HCT116 (cell line): ENCODE measurements around the gene PKN2. TPM values are rescaled to one million over a fixed set of nuclear protein-coding genes. Genes with fewer than 3 reads are reported as not detected.

Experiments
- ATAC-seq: fragments of 200-7000 bp; cut with Tn5 transposase; 2 replicates; pipeline ENCODE4 v1.9.1; 2020; ENCODE audit warnings: mild to moderate bottlenecking, moderate library complexity
- BruUV-seq: library from RNA; stranded (reverse); fragments of 400-500 nt; replicated peaks from 2 replicates; lab custom pipeline; 2021; lab: Mats Ljungman, UMichigan
- CTCF ChIA-PET: fragments of 300-600 bp; sonication (Branson Sonifier 250); formaldehyde crosslinking; loops from one replicate; lab custom pipeline; 2021; ENCODE audit warnings: antibody characterized with exemption; lab: Charles Lee
- POLR2A ChIA-PET: fragments of 300-600, 350-600 bp; sonication (Branson Sonifier 250); formaldehyde crosslinking; loops from one replicate; lab custom pipeline; 2021; ENCODE audit warnings: antibody characterized with exemption; lab: Charles Lee
- RAD21 ChIA-PET, 2 experiments: fragments of 300-600 bp; sonication (Branson Sonifier 250); formaldehyde crosslinking; loops; one replicate each; lab custom pipeline; 2023; ENCODE audit warnings: low total read pairs in 2 of 2; ENCODE audit not compliant: uncharacterized antibody in 2 of 2, unreplicated experiment in 2 of 2, low non-redundant PET in 1 of 2; lab: Charles Lee
- DNase-seq: peaks from one replicate; pipeline ENCODE4 v3.0.0-alpha.2; 2010; ENCODE audit warnings: low read depth, low spot score
- H2AFZ ChIP-seq: fragments of 200-600 bp; shearing (Covaris generic), sonication (generic); 2 replicates; pipeline ENCODE4 v1.6.1; 2017; ENCODE audit warnings: low read depth, mixed run types, mixed read lengths, antibody characterized with exemption, low read length; ENCODE audit not compliant: poor library complexity, severe bottlenecking
- H3K27ac ChIP-seq: 2 replicates; pipeline ENCODE4 v1.5.1; 2012; ENCODE audit warnings: low read depth, low read length
- H3K27me3 ChIP-seq: fragments of 200-600 bp; sonication (generic); 2 replicates; pipeline ENCODE4 v1.6.1; 2016; ENCODE audit warnings: mixed run types, low read length, mixed read lengths; ENCODE audit not compliant: insufficient read depth
- H3K36me3 ChIP-seq, 2 experiments: fragments of 200-500 bp in 1 of 2; fragments of 200-600 bp in 1 of 2; sonication (Bioruptor generic) in 1 of 2; sonication (generic) in 1 of 2; 2 replicates each; pipeline versions ENCODE4 v1.5.1 to v1.6.1; 2014 to 2016; ENCODE audit warnings: low read length in 2 of 2, inconsistent platforms in 1 of 2, mixed read lengths in 1 of 2, mixed run types in 1 of 2; ENCODE audit not compliant: insufficient read depth in 2 of 2, control insufficient read depth in 1 of 2
- H3K4me1 ChIP-seq, 2 experiments: fragments of 200-600 bp in 1 of 2; sonication (generic) in 1 of 2; 2 replicates each; pipeline versions ENCODE4 v1.5.1 to v1.6.1; 2012 to 2017; ENCODE audit warnings: low read length in 2 of 2, inconsistent platforms in 1 of 2, mild to moderate bottlenecking in 1 of 2, mixed read lengths in 1 of 2, mixed run types in 1 of 2, moderate library complexity in 1 of 2; ENCODE audit not compliant: insufficient read depth in 2 of 2, control insufficient read depth in 1 of 2
- H3K4me2 ChIP-seq: fragments of 200-600 bp; sonication (generic); 2 replicates; pipeline ENCODE4 v1.6.1; 2017; ENCODE audit warnings: mixed run types, low read length, mixed read lengths
- H3K4me3 ChIP-seq, 2 experiments: fragments of 200-600 bp in 1 of 2; sonication (generic) in 1 of 2; replicated peaks in 1 of 2; 2 replicates each; pipeline ENCODE4 v1.5.1; 2011 to 2016; ENCODE audit warnings: low read length in 2 of 2, control low read depth in 1 of 2, low read depth in 1 of 2, mild to moderate bottlenecking in 1 of 2, mixed read lengths in 1 of 2, mixed run types in 1 of 2
- H3K79me2 ChIP-seq: fragments of 200-600 bp; sonication (generic); 2 replicates; pipeline ENCODE4 v1.6.1; 2017; ENCODE audit warnings: mild to moderate bottlenecking, mixed run types, low read length, moderate library complexity, mixed read lengths; ENCODE audit not compliant: insufficient read depth
- H3K9ac ChIP-seq: fragments of 200-600 bp; sonication (generic); 2 replicates; pipeline ENCODE4 v1.6.1; 2016; ENCODE audit warnings: low read length, mixed read lengths
- H3K9me2 ChIP-seq: fragments of 200-600 bp; sonication (generic), shearing (Covaris generic); 2 replicates; pipeline ENCODE4 v1.6.1; 2017; ENCODE audit warnings: mixed run types, mild to moderate bottlenecking, moderate library complexity; ENCODE audit not compliant: insufficient read depth
- H3K9me3 ChIP-seq, 2 experiments: fragments of 200-500 bp in 1 of 2; fragments of 200-600 bp in 1 of 2; sonication (Bioruptor generic) in 1 of 2; sonication (generic) in 1 of 2; 2 replicates each; pipeline ENCODE4 v1.6.1; 2014 to 2017; ENCODE audit warnings: low read length in 2 of 2, mixed read lengths in 2 of 2, inconsistent platforms in 1 of 2, low read depth in 1 of 2, mild to moderate bottlenecking in 1 of 2, mixed run types in 1 of 2, moderate library complexity in 1 of 2; ENCODE audit not compliant: control insufficient read depth in 1 of 2, insufficient read depth in 1 of 2
- H4K20me1 ChIP-seq: fragments of 200-600 bp; sonication (generic), shearing (Covaris generic); 2 replicates; pipeline ENCODE4 v1.6.1; 2017; ENCODE audit warnings: mixed run types, mild to moderate bottlenecking, moderate library complexity; ENCODE audit not compliant: insufficient read depth
- CBX3 ChIP-seq: IDR thresholded peaks from 2 replicates; pipeline ENCODE4 v1.6.1; 2012; ENCODE audit warnings: low read depth
- CEBPB ChIP-seq: IDR thresholded peaks from 2 replicates; pipeline ENCODE4 v1.6.1; 2012; ENCODE audit warnings: low read depth
- CTCF ChIP-seq, 3 experiments: fragments of 200-600 bp in 1 of 3; sonication (generic) in 1 of 3; IDR thresholded peaks in 2 of 3; conservative IDR thresholded peaks in 1 of 3; 2 replicates each; pipeline ENCODE4 v1.5.1; 2012 to 2017; ENCODE audit warnings: low read depth in 2 of 3, low read length in 2 of 3, antibody characterized with exemption in 1 of 3, borderline replicate concordance in 1 of 3, control low read depth in 1 of 3, mild to moderate bottlenecking in 1 of 3, mixed read lengths in 1 of 3, mixed run types in 1 of 3, moderate library complexity in 1 of 3; ENCODE audit not compliant: insufficient read depth in 1 of 3
- EGR1 ChIP-seq: IDR thresholded peaks from 2 replicates; pipeline ENCODE4 v1.6.1; 2012; ENCODE audit warnings: low read depth
- ELF1 ChIP-seq: IDR thresholded peaks from 2 replicates; pipeline ENCODE4 v1.6.1; 2012; ENCODE audit warnings: low read depth, borderline replicate concordance
- EZH2phosphoT487 ChIP-seq: fragments of 200-600 bp; IDR thresholded peaks from 2 replicates; pipeline ENCODE4 v1.6.1; 2018; ENCODE audit warnings: antibody characterized with exemption, borderline replicate concordance
- FOSL1 ChIP-seq: IDR thresholded peaks from 2 replicates; pipeline ENCODE4 v1.6.1; 2012; ENCODE audit warnings: low read depth
- JUND ChIP-seq: IDR thresholded peaks from 2 replicates; pipeline ENCODE4 v1.6.1; 2012
- POLR2A ChIP-seq: IDR thresholded peaks from 2 replicates; pipeline ENCODE4 v1.7.0; 2011; ENCODE audit warnings: borderline replicate concordance; ENCODE audit not compliant: insufficient read depth, insufficient read length; ENCODE audit errors: extremely low read depth
- POLR2AphosphoS5 ChIP-seq: IDR thresholded peaks from 2 replicates; pipeline ENCODE4 v1.6.1; 2011; ENCODE audit warnings: mild to moderate bottlenecking, low read depth, low read length, moderate library complexity
- RAD21 ChIP-seq: IDR thresholded peaks from 2 replicates; pipeline ENCODE4 v1.6.1; 2012; ENCODE audit warnings: low read depth, mild to moderate bottlenecking
- SP1 ChIP-seq: IDR thresholded peaks from 2 replicates; pipeline ENCODE4 v1.6.1; 2012; ENCODE audit warnings: low read depth
- TCF7L2 ChIP-seq: IDR thresholded peaks from 2 replicates; pipeline ENCODE4 v1.7.0; 2011; ENCODE audit warnings: borderline replicate concordance, inconsistent platforms; ENCODE audit not compliant: insufficient read depth, insufficient read length; ENCODE audit errors: extremely low read depth
- YY1 ChIP-seq: IDR thresholded peaks from 2 replicates; pipeline ENCODE4 v1.6.1; 2011; ENCODE audit warnings: low read length, low read depth, moderate library complexity, mild to moderate bottlenecking; ENCODE audit not compliant: insufficient replicate concordance; ENCODE audit errors: extremely low read depth
- ZFX ChIP-seq: fragments of 450-650 bp; IDR thresholded peaks from 2 replicates; pipeline ENCODE4 v1.6.1; 2017
- ZNF274 ChIP-seq: fragments of 200-500 bp; sonication (Bioruptor generic); IDR thresholded peaks from 2 replicates; pipeline ENCODE4 v1.6.1; 2014; ENCODE audit warnings: mild to moderate bottlenecking, low read depth, low read length, inconsistent platforms
- intact Hi-C: fragments of 100-400 bp; cut with micrococcal nuclease; formaldehyde crosslinking; loops from 2 replicates; pipeline ENCODE4 v1.10.0; 2022
- total RNA-seq: library from RNA; stranded (reverse); gene quantifications from one replicate; pipeline ENCODE4 v1.2.1, GENCODE V29; 2021; ENCODE audit not compliant: unreplicated experiment
- TF ChIP-seq, protein P1 (sequence below): IDR thresholded peaks from 2 replicates; pipeline ENCODE4 v1.6.1; 2012; ENCODE audit warnings: low read depth

PKN2 gene
- total RNA-seq, 1 experiment from 2014 or later = 44.3 TPM

DNA sequence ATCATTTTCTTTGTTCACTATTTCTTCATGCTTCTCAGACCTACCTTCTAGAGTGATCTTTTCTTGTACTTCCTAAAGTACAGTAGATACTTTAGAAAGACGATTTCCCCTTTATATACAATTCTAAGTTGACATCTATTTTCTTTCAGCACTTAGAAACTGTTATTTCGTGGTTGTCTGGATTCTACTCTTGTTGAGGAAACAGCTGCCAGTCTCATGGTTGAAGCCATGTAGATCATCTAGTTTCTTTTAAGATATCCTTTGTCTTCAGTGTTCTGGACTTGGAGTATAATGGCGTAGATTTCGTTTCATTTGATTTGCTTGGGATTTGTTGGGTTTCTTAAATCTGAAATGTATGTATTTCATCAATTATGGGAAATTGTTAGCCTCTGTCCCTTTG, 67.6 kb downstream of the PKN2 start:
- no peak for DNase-seq
- no peak overlapping the region for H3K4me2 ChIP-seq
- CTCF ChIA-PET = no interaction called here
- POLR2A ChIA-PET = no interaction called here
- no peak overlapping the region for H3K27ac ChIP-seq
- H3K4me3 ChIP-seq = no peak overlapping the region
- ATAC-seq = no peak
- BruUV-seq = no TSS peak
- intact Hi-C loops = no loop called here
- H3K36me3 ChIP-seq = no peaks in the 10 kb centered on the region
- no peaks in the 10 kb centered on the region for H3K4me1 ChIP-seq
- no peaks in the 10 kb centered on the region for H4K20me1 ChIP-seq
- TF ChIP-seq ZNF274 = no peak
- TF ChIP-seq POLR2AphosphoS5 = no peak
- TF ChIP-seq SP1 = no peak
- TF ChIP-seq ZFX = no peak
- TF ChIP-seq RAD21 = no peak
- TF ChIP-seq, all 23 proteins: peak for 0
- H3K9me2 ChIP-seq = no peaks in the 10 kb centered on the region
- RAD21 ChIA-PET = no interaction called here
- H3K79me2 ChIP-seq = peaks cover 28% of the 10 kb centered on the region
- H3K9me3 ChIP-seq = no peaks in the 10 kb centered on the region
- H2AFZ ChIP-seq = no peak overlapping the region
- no peak overlapping the region for H3K9ac ChIP-seq
- H3K27me3 ChIP-seq = no peaks in the 10 kb centered on the region

GRCh38 chr1:88753506-88753905, 69.4 kb downstream of the PKN2 start:
- H3K9ac ChIP-seq = no peak overlapping the region
- BruUV-seq = no TSS peak
- ChIA-PET POLR2A (no interaction called here), RAD21 (no interaction called here), CTCF (no interaction called here)
- H3K36me3 ChIP-seq = no peaks in the 10 kb centered on the region
- H4K20me1 ChIP-seq = no peaks in the 10 kb centered on the region
- H3K4me1 ChIP-seq = no peaks in the 10 kb centered on the region
- H3K9me2 ChIP-seq = no peaks in the 10 kb centered on the region
- TF ChIP-seq ZNF274 (no peak), CBX3 (no peak), CEBPB (no peak), POLR2AphosphoS5 (no peak), EGR1 (no peak), ZFX (no peak), JUND (no peak), TCF7L2 (no peak), YY1 (no peak), EZH2phosphoT487 (no peak), FOSL1 (no peak), POLR2A (no peak), ELF1 (no peak), RAD21 (no peak), SP1 (no peak), CTCF (IDR thresholded peaks at IDR 0.05 in 2 of 3, conservative IDR thresholded peaks at IDR 0.05 in 1 of 3; ENCODE audit: borderline replicate concordance in 1 of 3, insufficient read depth in 1 of 3, low read depth in 2 of 3, low read length in 2 of 3) (no peak)
- TF ChIP-seq, protein P1, sequence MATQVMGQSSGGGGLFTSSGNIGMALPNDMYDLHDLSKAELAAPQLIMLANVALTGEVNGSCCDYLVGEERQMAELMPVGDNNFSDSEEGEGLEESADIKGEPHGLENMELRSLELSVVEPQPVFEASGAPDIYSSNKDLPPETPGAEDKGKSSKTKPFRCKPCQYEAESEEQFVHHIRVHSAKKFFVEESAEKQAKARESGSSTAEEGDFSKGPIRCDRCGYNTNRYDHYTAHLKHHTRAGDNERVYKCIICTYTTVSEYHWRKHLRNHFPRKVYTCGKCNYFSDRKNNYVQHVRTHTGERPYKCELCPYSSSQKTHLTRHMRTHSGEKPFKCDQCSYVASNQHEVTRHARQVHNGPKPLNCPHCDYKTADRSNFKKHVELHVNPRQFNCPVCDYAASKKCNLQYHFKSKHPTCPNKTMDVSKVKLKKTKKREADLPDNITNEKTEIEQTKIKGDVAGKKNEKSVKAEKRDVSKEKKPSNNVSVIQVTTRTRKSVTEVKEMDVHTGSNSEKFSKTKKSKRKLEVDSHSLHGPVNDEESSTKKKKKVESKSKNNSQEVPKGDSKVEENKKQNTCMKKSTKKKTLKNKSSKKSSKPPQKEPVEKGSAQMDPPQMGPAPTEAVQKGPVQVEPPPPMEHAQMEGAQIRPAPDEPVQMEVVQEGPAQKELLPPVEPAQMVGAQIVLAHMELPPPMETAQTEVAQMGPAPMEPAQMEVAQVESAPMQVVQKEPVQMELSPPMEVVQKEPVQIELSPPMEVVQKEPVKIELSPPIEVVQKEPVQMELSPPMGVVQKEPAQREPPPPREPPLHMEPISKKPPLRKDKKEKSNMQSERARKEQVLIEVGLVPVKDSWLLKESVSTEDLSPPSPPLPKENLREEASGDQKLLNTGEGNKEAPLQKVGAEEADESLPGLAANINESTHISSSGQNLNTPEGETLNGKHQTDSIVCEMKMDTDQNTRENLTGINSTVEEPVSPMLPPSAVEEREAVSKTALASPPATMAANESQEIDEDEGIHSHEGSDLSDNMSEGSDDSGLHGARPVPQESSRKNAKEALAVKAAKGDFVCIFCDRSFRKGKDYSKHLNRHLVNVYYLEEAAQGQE = no peak
- no peak overlapping the region for H2AFZ ChIP-seq
- ATAC-seq (no peak), DNase-seq (no peak)
- no peak overlapping the region for H3K27ac ChIP-seq
- no peak overlapping the region for H3K4me2 ChIP-seq
- no peak overlapping the region for H3K4me3 ChIP-seq
- H3K9me3 ChIP-seq = no peaks in the 10 kb centered on the region
- intact Hi-C loops = no loop called here
- peaks cover 32% of the 10 kb centered on the region for H3K79me2 ChIP-seq
- H3K27me3 ChIP-seq = no peaks in the 10 kb centered on the region
